NB4 (cell line): ENCODE data around the gene TRIM29.

Source experiments
- POLR2A ChIP-seq: IDR thresholded peaks from 2 replicates; pipeline ENCODE4 v1.6.1; 2011; ENCODE audit warnings: mild to moderate bottlenecking; ENCODE audit not compliant: insufficient read length; ENCODE audit errors: extremely low read depth
- TF ChIP-seq, protein P1 (sequence below): IDR thresholded peaks from one replicate; pipeline ENCODE4 v1.5.1; 2012; ENCODE audit warnings: low read depth, low read length

DNA sequence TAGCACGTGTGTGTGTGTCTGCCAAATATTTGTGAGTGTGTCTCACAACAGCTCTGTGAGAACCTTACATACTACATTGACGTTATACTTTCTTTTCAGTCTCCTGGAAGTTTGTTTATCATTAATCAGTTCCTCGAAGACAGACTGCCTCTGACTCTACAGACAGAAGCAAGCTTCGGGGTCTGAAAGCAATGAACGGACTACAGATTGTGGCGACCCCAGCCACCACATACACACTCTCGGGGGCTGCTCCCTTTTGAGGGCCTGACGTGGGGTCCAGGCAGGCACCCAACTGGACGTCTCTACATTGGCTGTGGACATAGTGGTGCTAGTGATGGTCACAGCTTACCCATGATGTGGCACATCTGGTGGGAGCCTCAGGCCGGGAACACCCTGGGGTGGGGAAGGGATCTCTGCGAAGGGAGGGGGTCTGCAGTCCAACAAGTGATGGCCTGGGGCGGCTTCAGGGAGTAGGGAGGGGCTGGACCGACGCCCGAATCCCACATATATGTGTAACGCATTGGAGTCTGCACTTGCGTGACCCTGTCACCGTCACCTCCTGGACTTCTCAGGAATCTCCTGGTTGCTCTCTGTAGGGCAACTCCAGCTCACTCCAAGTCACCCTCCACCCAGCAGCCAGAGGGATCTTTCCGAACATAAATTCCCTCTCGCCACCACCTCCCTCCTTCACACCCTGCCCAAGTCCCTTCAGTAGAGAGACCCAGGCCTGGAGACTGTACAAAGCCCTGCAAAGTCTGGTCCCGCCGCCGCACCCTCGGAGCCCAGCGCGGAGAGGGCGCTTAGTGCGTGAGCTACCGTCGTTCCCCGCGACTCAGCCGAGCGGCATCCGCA lies 30.4 kb upstream of the TRIM29 start:
- TF ChIP-seq, protein P1, sequence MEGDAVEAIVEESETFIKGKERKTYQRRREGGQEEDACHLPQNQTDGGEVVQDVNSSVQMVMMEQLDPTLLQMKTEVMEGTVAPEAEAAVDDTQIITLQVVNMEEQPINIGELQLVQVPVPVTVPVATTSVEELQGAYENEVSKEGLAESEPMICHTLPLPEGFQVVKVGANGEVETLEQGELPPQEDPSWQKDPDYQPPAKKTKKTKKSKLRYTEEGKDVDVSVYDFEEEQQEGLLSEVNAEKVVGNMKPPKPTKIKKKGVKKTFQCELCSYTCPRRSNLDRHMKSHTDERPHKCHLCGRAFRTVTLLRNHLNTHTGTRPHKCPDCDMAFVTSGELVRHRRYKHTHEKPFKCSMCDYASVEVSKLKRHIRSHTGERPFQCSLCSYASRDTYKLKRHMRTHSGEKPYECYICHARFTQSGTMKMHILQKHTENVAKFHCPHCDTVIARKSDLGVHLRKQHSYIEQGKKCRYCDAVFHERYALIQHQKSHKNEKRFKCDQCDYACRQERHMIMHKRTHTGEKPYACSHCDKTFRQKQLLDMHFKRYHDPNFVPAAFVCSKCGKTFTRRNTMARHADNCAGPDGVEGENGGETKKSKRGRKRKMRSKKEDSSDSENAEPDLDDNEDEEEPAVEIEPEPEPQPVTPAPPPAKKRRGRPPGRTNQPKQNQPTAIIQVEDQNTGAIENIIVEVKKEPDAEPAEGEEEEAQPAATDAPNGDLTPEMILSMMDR, result no peak
- TF ChIP-seq POLR2A, result no peak
